GM23338 (cell line): ENCODE results near the gene CHPF. TPM values are rescaled to one million over a fixed set of nuclear protein-coding genes. Genes with fewer than 3 reads are reported as not detected.
A peak's percentile ranks its signal among the peaks of the same experiment; 100 is the strongest.

ENCODE experiments used
- ATAC-seq: fragments of 200-7000 bp; cut with Tn5 transposase; 3 replicates; pipeline ENCODE4 v1.9.1; 2020
- DNase-seq: peaks from one replicate; pipeline ENCODE4 v3.0.0-alpha.2; 2015; ENCODE audit warnings: low spot score
- H2AFZ ChIP-seq: fragments of 200-600 bp; sonication (generic); 2 replicates; pipeline ENCODE4 v1.8.0; 2016; ENCODE audit warnings: antibody characterized with exemption, mild to moderate bottlenecking, moderate library complexity
- H3F3A ChIP-seq: fragments of 200-600 bp; sonication (generic); replicated peaks from 2 replicates; pipeline ENCODE4 v1.8.0; 2017; ENCODE audit warnings: antibody characterized with exemption, mixed run types, low read depth
- H3K27ac ChIP-seq: fragments of 200-600 bp; sonication (generic); 2 replicates; pipeline ENCODE4 v1.6.1; 2016; ENCODE audit warnings: low read depth
- H3K27me3 ChIP-seq: fragments of 200-600 bp; sonication (generic); 2 replicates; pipeline ENCODE4 v1.8.0; 2016; ENCODE audit warnings: mild to moderate bottlenecking, mixed run types, moderate library complexity; ENCODE audit not compliant: insufficient read depth
- H3K36me3 ChIP-seq: fragments of 200-600 bp; sonication (generic); 2 replicates; pipeline ENCODE4 v1.8.0; 2016; ENCODE audit warnings: mild to moderate bottlenecking; ENCODE audit not compliant: insufficient read depth
- H3K4me1 ChIP-seq: fragments of 200-600 bp; sonication (generic); 2 replicates; pipeline ENCODE4 v1.8.0; 2016; ENCODE audit warnings: mild to moderate bottlenecking, moderate library complexity; ENCODE audit not compliant: insufficient read depth
- H3K4me2 ChIP-seq: fragments of 200-600 bp; sonication (generic); 2 replicates; pipeline ENCODE4 v1.7.1; 2017; ENCODE audit warnings: mixed run types
- H3K4me3 ChIP-seq: fragments of 200-600 bp; sonication (generic); 2 replicates; pipeline ENCODE4 v1.6.1; 2016; ENCODE audit warnings: mixed run types
- H3K79me2 ChIP-seq: fragments of 200-600 bp; sonication (generic); replicated peaks from 2 replicates; pipeline ENCODE4 v1.8.0; 2017; ENCODE audit warnings: mild to moderate bottlenecking; ENCODE audit not compliant: insufficient read depth
- H3K9me2 ChIP-seq: fragments of 200-600 bp; sonication (generic); 2 replicates; pipeline ENCODE4 v1.8.0; 2017; ENCODE audit not compliant: insufficient read depth
- H4K20me1 ChIP-seq: fragments of 200-600 bp; sonication (generic); replicated peaks from 2 replicates; pipeline ENCODE4 v1.8.0; 2017; ENCODE audit warnings: mild to moderate bottlenecking; ENCODE audit not compliant: insufficient read depth
- H3K27ac Mint-ChIP-seq: 2 replicates; pipeline ENCODE4 v1.8.0; 2020; ENCODE audit warnings: inconsistent platforms, mild to moderate bottlenecking, moderate library complexity, mixed read lengths
- H3K27me3 Mint-ChIP-seq: 3 replicates; pipeline ENCODE4 v1.8.0; 2022; ENCODE audit warnings: low read depth, mild to moderate bottlenecking, moderate library complexity, mixed read lengths, inconsistent platforms; ENCODE audit not compliant: insufficient read depth, poor library complexity
- H3K36me3 Mint-ChIP-seq: 3 replicates; pipeline ENCODE4 v1.8.0; 2021; ENCODE audit warnings: low read depth, mild to moderate bottlenecking, inconsistent platforms, moderate library complexity, mixed read lengths
- H3K4me1 Mint-ChIP-seq: 3 replicates; pipeline ENCODE4 v1.8.0; 2020; ENCODE audit warnings: mild to moderate bottlenecking, inconsistent platforms, mixed read lengths
- H3K4me3 Mint-ChIP-seq: 3 replicates; pipeline ENCODE4 v1.8.0; 2021; ENCODE audit warnings: moderate library complexity, mild to moderate bottlenecking, inconsistent platforms, mixed read lengths
- H3K9me3 Mint-ChIP-seq: 3 replicates; pipeline ENCODE4 v1.8.0; 2020; ENCODE audit warnings: moderate library complexity, mild to moderate bottlenecking, inconsistent platforms, mixed read lengths
- CREB1 ChIP-seq: fragments of 250-450 bp; sonication (Bioruptor Pico); IDR thresholded peaks from 2 replicates; pipeline ENCODE4 v1.5.0; 2020; ENCODE audit warnings: low read depth, mild to moderate bottlenecking, moderate library complexity
- EZH2 ChIP-seq: fragments of 200-600 bp; sonication (generic); IDR thresholded peaks from one replicate; pipeline ENCODE4 v1.8.0; 2017; ENCODE audit warnings: antibody characterized with exemption, mild to moderate bottlenecking, low read depth; ENCODE audit not compliant: unreplicated experiment
- NANOG ChIP-seq: IDR thresholded peaks from 2 replicates; pipeline ENCODE4 v1.6.1; 2016; ENCODE audit warnings: antibody characterized with exemption, borderline replicate concordance
- POLR2AphosphoS5 ChIP-seq: IDR thresholded peaks from 2 replicates; pipeline ENCODE4 v1.6.1; 2016; ENCODE audit warnings: antibody characterized with exemption, low read depth
- ZNF331 ChIP-seq: fragments of 250-450 bp; sonication (Bioruptor Pico); IDR thresholded peaks from 2 replicates; pipeline ENCODE4 v1.5.0; 2020; ENCODE audit warnings: low read depth, mild to moderate bottlenecking, moderate library complexity
- polyA plus RNA-seq: library from polyadenylated mRNA; unstranded; fragments of >200 nt; fragmentation: Nextera tagmentation; extraction: Ambion mirVana; gene quantifications from 2 replicates; pipeline ENCODE4 v1.2.1, GENCODE V29; 2016
- total RNA-seq: library from RNA; depleted of rRNA; stranded (reverse); fragments of >200 nt; shearing (Covaris generic); gene quantifications from 2 replicates; pipeline ENCODE4 v1.2.3, GENCODE V29; 2014
- TF ChIP-seq, protein P1 (sequence below), 2 experiments: fragments of 200-600 bp in 1 of 2; sonication (generic) in 1 of 2; conservative IDR thresholded peaks; 2 replicates each; pipeline versions ENCODE4 v1.5.1 to v1.6.1; 2016 to 2017; ENCODE audit warnings: antibody characterized with exemption in 2 of 2, low read depth in 2 of 2, mild to moderate bottlenecking in 2 of 2, moderate library complexity in 1 of 2
- TF ChIP-seq, protein P2 (sequence below): IDR thresholded peaks from 2 replicates; pipeline ENCODE4 v1.6.1; 2016; ENCODE audit warnings: antibody characterized with exemption

Gene CHPF
- total and polyA plus RNA-seq, 2 experiments from 2014 or later: 36.5 to 252 TPM

DNA sequence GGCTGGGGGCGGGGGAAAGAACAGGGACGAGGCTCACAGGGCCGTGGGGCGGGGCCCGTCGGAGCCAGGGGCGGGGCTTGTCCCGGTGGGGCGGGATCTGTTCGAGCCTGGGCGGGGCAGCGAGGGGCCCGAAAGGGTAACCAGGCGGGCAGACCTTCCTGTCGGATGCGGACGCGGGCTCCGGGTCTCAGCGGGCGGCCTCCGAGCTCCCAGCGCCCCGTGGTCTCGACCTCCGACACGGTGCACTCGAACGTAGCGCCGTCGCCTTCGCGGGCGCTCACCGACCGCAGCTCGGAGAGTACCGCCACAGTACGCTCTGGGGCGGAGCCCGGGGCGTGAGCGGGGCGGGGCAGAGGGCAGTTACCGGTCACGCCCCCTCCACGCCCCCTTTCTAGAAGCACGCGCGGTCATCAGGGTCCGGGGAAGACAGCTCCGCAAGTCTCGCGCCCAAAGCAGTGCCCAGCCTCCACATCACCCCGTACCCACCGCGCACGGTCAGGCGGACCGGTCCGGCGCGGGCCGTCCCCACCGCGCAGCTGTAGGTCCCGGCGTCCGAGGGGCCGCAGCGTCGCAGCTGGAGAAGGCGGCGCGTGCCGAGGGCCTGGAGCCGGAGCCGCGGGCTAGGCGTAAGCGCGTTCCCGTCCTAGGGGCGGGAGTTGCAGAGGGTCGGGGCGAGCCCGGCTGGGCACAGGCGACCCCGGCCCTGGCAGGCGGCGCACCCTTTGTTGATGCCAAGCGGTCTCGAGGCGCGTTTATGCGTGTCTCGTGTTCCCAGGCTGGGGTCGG lies 9.0 kb upstream of the CHPF start (continued):
- TF ChIP-seq, protein P1, sequence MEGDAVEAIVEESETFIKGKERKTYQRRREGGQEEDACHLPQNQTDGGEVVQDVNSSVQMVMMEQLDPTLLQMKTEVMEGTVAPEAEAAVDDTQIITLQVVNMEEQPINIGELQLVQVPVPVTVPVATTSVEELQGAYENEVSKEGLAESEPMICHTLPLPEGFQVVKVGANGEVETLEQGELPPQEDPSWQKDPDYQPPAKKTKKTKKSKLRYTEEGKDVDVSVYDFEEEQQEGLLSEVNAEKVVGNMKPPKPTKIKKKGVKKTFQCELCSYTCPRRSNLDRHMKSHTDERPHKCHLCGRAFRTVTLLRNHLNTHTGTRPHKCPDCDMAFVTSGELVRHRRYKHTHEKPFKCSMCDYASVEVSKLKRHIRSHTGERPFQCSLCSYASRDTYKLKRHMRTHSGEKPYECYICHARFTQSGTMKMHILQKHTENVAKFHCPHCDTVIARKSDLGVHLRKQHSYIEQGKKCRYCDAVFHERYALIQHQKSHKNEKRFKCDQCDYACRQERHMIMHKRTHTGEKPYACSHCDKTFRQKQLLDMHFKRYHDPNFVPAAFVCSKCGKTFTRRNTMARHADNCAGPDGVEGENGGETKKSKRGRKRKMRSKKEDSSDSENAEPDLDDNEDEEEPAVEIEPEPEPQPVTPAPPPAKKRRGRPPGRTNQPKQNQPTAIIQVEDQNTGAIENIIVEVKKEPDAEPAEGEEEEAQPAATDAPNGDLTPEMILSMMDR (conservative IDR thresholded peaks at IDR 0.05; ENCODE audit: low read depth in 2 of 2): no peak

DNA sequence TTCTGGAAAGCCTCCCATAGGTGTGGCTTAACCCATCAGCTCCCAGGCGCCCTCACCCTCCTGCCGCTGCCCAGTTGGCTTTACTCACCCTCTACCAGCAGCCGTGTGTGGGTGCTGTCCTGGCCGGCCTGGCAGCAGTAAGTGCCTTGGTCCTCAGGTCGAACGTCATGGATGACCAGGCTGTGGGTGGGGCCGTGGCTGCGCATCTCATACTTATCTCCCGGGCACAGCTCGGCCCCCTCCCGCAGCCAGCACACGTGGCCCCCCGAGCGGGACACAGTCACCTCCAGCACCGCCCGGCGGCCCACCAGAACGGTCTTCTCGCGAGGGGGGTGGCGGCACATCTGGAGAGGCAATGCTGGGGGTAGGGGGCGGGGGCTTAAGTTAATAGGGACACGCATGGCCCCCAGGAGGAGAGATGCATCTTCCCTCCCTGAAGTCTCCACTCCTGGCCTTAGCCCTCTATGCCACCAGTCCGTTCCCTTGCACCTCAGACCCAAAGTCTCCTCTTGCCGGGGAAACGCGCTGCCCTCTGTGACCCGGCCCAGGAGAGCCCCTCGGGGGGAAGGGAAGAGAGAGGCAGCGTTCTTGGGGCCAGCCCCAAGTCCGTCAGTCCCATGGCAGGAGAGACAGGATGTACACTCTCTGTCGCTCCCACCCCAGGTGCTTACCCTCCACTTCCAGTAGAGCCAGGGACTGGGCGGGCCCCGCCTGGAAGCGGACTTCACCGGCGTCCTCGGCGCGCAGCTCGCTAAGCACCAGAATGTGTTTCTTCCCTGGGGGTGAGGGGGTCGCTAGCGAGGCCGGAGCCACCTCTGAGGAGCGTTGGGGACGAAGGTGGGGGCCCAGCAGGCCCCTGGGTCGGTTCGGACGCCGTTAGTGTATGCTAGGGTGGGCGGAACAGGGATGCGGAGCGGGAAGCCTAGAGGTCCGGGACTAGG lies 8.1 kb upstream of the CHPF start:
- DNase-seq: peak; percentile 83
- Mint-ChIP-seq H3K9me3 (no peaks in the 10 kb centered on the region; the same call in 2 of the 3 replicates), H3K36me3 (peaks cover 23% of the 10 kb centered on the region), H3K27ac (peak overlapping the region; percentile 86; the same call in 1 of the 2 replicates), H3K27me3 (peaks cover 35% of the 10 kb centered on the region), H3K4me3 (peak overlapping the region; percentile 90), H3K4me1 (peaks cover 13% of the 10 kb centered on the region)
- TF ChIP-seq POLR2AphosphoS5 (peak; percentile 74), NANOG (no peak), CREB1 (CRISPR knock-in tag) (peak; percentile 64), EZH2 (no peak), ZNF331 (CRISPR knock-in tag) (no peak)
- TF ChIP-seq, protein P2, sequence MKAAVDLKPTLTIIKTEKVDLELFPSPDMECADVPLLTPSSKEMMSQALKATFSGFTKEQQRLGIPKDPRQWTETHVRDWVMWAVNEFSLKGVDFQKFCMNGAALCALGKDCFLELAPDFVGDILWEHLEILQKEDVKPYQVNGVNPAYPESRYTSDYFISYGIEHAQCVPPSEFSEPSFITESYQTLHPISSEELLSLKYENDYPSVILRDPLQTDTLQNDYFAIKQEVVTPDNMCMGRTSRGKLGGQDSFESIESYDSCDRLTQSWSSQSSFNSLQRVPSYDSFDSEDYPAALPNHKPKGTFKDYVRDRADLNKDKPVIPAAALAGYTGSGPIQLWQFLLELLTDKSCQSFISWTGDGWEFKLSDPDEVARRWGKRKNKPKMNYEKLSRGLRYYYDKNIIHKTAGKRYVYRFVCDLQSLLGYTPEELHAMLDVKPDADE: peak; percentile 39; the same call in 1 of the 2 replicates
- TF ChIP-seq, protein P1 (conservative IDR thresholded peaks at IDR 0.05; ENCODE audit: low read depth in 2 of 2): no peak; a peak in 1 of 4 replicates
- peak overlapping the region; percentile 98 for H3K4me3 ChIP-seq
- peak overlapping the region; percentile 88 for H3K27ac ChIP-seq
- H3K79me2 ChIP-seq: no peaks in the 10 kb centered on the region
- peaks cover 17% of the 10 kb centered on the region for H3K27me3 ChIP-seq
- no peaks in the 10 kb centered on the region for H4K20me1 ChIP-seq
- H3K4me1 ChIP-seq: peaks cover 10% of the 10 kb centered on the region
- ATAC-seq: peak; percentile 58
- H3K36me3 ChIP-seq: no peaks in the 10 kb centered on the region; the same call in 1 of the 2 replicates
- H3F3A ChIP-seq: peaks cover 4% of the 10 kb centered on the region; the same call in 1 of the 2 replicates
- H3K4me2 ChIP-seq: peak overlapping the region; percentile 99
- H2AFZ ChIP-seq: 0 out of 2 replicates have a peak overlapping the region, but pooled peaks have one; percentile 94
- H3K9me2 ChIP-seq: no peaks in the 10 kb centered on the region
